Stimulated activated CD8-positive, alpha-beta memory T cell treated with anti-CD3 and anti-CD28 coated beads, Interleukin-4, amount 100 ng/mL, for 4 hours (primary cell): ENCODE measurements around the gene SULT4A1.

ENCODE experiments used
- DNase-seq, 2 donors: peaks; one replicate each; pipeline ENCODE4 v3.0.0-alpha.2; 2020; ENCODE audit warnings: low read depth in 2 of 2, low spot score in 1 of 2

Gene SULT4A1

GRCh38 chr22:43828998-43829782 is 33.1 kb downstream of the SULT4A1 start:
- no peak for DNase-seq

GRCh38 chr22:43828725-43828997 is 33.7 kb downstream of the SULT4A1 start:
- DNase-seq = no peak

GRCh38 chr22:43827926-43828724 is 34.2 kb downstream of the SULT4A1 start:
- DNase-seq = no peak

- no peak for DNase-seq
Measured at GRCh38 chr22:43827003-43827735, 35.1 kb downstream of the SULT4A1 start.

- no peak for DNase-seq
Measured at GRCh38 chr22:43826142-43827002, 35.9 kb downstream of the SULT4A1 start.

GRCh38 chr22:43825651-43826050 is 36.7 kb downstream of the SULT4A1 start:
- no peak for DNase-seq

GRCh38 chr22:43824724-43825420 is 37.4 kb downstream of the SULT4A1 start:
- DNase-seq = no peak

GRCh38 chr22:43823911-43824665 is 38.2 kb downstream of the SULT4A1 start:
- no peak for DNase-seq

- no peak for DNase-seq
Measured at GRCh38 chr22:43823353-43823908, 38.9 kb downstream of the SULT4A1 start.

- no peak for DNase-seq
Measured at GRCh38 chr22:43821606-43822425, 40.5 kb downstream of the SULT4A1 start.

- DNase-seq = no peak
Measured at GRCh38 chr22:43820651-43821305, 41.5 kb downstream of the SULT4A1 start.

- no peak for DNase-seq
Measured at GRCh38 chr22:43819931-43820640, 42.2 kb downstream of the SULT4A1 start.

- no peak for DNase-seq
Measured at GRCh38 chr22:43819421-43819921, 42.8 kb downstream of the SULT4A1 start.

GRCh38 chr22:43818981-43819380 is 43.3 kb downstream of the SULT4A1 start:
- no peak for DNase-seq

- no peak for DNase-seq
Measured at GRCh38 chr22:43817402-43817801, 44.9 kb downstream of the SULT4A1 start.

- no peak for DNase-seq
Measured at GRCh38 chr22:43814264-43814663, 48.0 kb downstream of the SULT4A1 start.

- DNase-seq = no peak
Measured at GRCh38 chr22:43812890-43813289, 49.4 kb downstream of the SULT4A1 start.
